ENCODE results near the gene CRYBA2. TPM values are rescaled to one million over a fixed set of nuclear protein-coding genes. Genes with fewer than 3 reads are reported as not detected.

Gene CRYBA2
- total RNA-seq, 1 experiment from 2014 or later: 13.5 TPM

- H3K79me2 ChIP-seq (ENCODE audit: low read length): no peaks in the 10 kb centered on the region
- H3K9me2 ChIP-seq (replicated peaks; ENCODE audit: low read length): no peaks in the 10 kb centered on the region
- no peak for ATAC-seq
- TF ChIP-seq CTCF (conservative IDR thresholded peaks at IDR 0.05; ENCODE audit: low read depth, low read length) (no peak), EZH2phosphoT487 (IDR thresholded peaks at IDR 0.05; ENCODE audit: borderline replicate concordance, low read length) (no peak), EZH2 (IDR thresholded peaks at IDR 0.05; ENCODE audit: low read length, unreplicated experiment) (no peak)
- H3F3A ChIP-seq (ENCODE audit: low read length, unreplicated experiment): no peaks in the 10 kb centered on the region
- no peaks in the 10 kb centered on the region for H4K20me1 ChIP-seq (ENCODE audit: low read length)
- intact Hi-C loops (cut with micrococcal nuclease): loop anchor here (5.0 kb wide), 1 partner anchor 105 kb away; no protein-coding TSS in a partner anchor
- no peak for DNase-seq
- no peaks in the 10 kb centered on the region for H3K9me3 ChIP-seq (ENCODE audit: low read length)
- no peak overlapping the region for H3K27ac ChIP-seq (ENCODE audit: low read length)
- no peak overlapping the region for H2AFZ ChIP-seq (ENCODE audit: low read length)
- no TSS peak for BruUV-seq (replicated peaks)
- no peak overlapping the region for H3K9ac ChIP-seq (ENCODE audit: low read length)
- H3K4me1 ChIP-seq (ENCODE audit: insufficient read depth, low read length): no peaks in the 10 kb centered on the region
- no peaks in the 10 kb centered on the region for H3K36me3 ChIP-seq (ENCODE audit: low read depth, low read length)
- CTCF ChIA-PET: no interaction called here
- H3K27me3 ChIP-seq (ENCODE audit: low read length): peaks cover 45% of the 10 kb centered on the region
- H3K4me3 ChIP-seq (ENCODE audit: low read length): no peak overlapping the region
- POLR2A ChIA-PET (ENCODE audit: unreplicated experiment): no interaction called here
- no peak overlapping the region for H3K4me2 ChIP-seq (ENCODE audit: low read length)
These were observed 11.2 kb downstream of the CRYBA2 start for GRCh38 chr2:218981881-218982585.

GRCh38 chr2:218981390-218981880 lies 11.8 kb downstream of the CRYBA2 start:
- Histone ChIP-seq H4K20me1 (ENCODE audit: low read length) (no peaks in the 10 kb centered on the region), H3F3A (ENCODE audit: low read length, unreplicated experiment) (no peaks in the 10 kb centered on the region), H3K27me3 (ENCODE audit: low read length) (peaks cover 39% of the 10 kb centered on the region), H2AFZ (ENCODE audit: low read length) (no peak overlapping the region), H3K27ac (ENCODE audit: low read length) (no peak overlapping the region), H3K4me3 (ENCODE audit: low read length) (no peak overlapping the region), H3K9ac (ENCODE audit: low read length) (no peak overlapping the region), H3K79me2 (ENCODE audit: low read length) (no peaks in the 10 kb centered on the region), H3K4me2 (ENCODE audit: low read length) (no peak overlapping the region), H3K9me3 (ENCODE audit: low read length) (no peaks in the 10 kb centered on the region), H3K9me2 (replicated peaks; ENCODE audit: low read length) (no peaks in the 10 kb centered on the region), H3K36me3 (ENCODE audit: low read depth, low read length) (no peaks in the 10 kb centered on the region), H3K4me1 (ENCODE audit: insufficient read depth, low read length) (no peaks in the 10 kb centered on the region)
- ATAC-seq (no peak), DNase-seq (no peak)
- BruUV-seq (replicated peaks): no TSS peak
- TF ChIP-seq EZH2phosphoT487 (IDR thresholded peaks at IDR 0.05; ENCODE audit: borderline replicate concordance, low read length) (no peak), EZH2 (IDR thresholded peaks at IDR 0.05; ENCODE audit: low read length, unreplicated experiment) (no peak), CTCF (conservative IDR thresholded peaks at IDR 0.05; ENCODE audit: low read depth, low read length) (no peak)
- CTCF ChIA-PET: no interaction called here
- POLR2A ChIA-PET (ENCODE audit: unreplicated experiment): no interaction called here
- intact Hi-C loops (cut with micrococcal nuclease): loop anchor here (5.0 kb wide), 1 partner anchor 104 kb away; no protein-coding TSS in a partner anchor

Measured in PC-3 (cell line).